HPDE6-E6E7 (cell line): ENCODE results near the gene PCDHGB2.
A peak's percentile ranks its signal among the peaks of the same experiment; 100 is the strongest.
"Not testable (repeated sequence)": the region's sequence is repeated elsewhere in the genome, so short reads cannot be mapped to it uniquely, and the experiment has no call there.

Source experiments
- DNase-seq: peaks from one replicate; pipeline ENCODE4 v3.0.0; 2011; ENCODE audit warnings: missing footprints; ENCODE audit errors: extremely low spot score

Gene PCDHGB2

DNA sequence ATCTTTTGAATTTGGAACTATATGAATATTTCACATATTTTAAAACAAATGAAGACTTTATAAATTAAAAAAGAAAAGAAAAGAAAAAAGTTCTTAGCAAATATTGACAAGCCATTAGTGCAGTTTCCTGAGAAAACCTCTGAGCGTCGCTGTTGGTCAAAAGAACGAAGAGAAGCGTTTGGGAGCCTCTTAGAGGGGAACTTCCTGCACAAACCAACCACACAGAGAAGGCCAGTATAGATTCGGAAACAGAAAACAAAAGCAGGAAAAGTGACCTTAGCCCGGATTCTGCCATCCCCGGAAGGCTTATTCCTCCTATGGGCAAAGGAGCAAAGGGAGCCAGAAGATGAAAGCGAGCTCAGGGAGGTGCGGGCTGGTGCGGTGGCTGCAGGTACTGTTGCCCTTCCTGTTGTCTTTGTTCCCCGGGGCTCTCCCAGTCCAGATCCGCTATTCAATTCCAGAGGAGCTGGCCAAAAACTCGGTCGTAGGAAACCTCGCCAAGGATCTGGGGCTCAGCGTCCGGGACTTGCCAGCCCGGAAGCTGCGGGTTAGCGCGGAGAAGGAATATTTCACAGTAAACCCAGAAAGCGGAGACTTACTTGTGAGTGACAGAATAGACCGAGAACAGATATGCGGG, at the start of gene PCDHGB2:
Gene PCDHGB2, plus strand, starts transcription at position 205 of the 637 bp plus-strand sequence. Its CDS starts 142 bp downstream, at position 347.
- DNase-seq = no peak

DNA sequence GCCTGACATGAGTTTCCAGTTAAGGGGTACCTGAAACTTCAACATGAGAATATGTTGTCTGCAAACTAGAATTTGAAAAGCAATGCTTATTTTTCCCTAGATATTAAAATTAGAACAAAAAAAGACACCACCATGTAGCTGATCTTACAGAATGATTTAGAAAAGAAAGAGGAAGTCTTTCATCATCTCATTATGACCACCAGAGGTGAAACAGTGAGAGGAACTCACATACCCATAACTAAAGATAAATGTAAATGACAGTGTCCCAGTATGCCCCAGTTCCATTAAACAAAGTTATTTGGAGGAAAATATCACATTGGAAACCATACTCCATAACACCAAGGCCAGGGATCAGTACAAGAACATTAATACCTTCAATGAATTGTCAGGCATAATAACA, 46.1 kb upstream of the PCDHGB2 start:
- DNase-seq = no peak

DNA sequence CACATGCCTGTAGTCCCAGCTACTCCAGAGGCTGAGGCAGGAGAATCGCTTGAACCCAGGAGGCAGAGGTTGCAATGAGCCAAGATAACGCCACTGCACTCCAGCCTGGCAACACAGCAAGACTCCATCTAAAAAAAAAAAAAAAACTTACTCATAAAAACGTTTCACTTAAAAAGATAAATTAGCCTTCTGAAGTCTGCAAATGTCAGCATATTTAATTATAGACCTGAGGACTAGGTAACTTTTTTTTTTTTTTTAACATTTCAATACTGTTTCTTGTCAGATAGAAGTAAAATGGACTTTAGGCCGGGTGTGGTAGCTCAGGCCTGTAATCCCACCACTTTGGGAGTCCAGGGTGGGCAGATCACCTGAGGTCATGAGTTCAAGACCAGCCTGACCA, 42.8 kb upstream of the PCDHGB2 start:
- not testable (repeated sequence) for DNase-seq

DNA sequence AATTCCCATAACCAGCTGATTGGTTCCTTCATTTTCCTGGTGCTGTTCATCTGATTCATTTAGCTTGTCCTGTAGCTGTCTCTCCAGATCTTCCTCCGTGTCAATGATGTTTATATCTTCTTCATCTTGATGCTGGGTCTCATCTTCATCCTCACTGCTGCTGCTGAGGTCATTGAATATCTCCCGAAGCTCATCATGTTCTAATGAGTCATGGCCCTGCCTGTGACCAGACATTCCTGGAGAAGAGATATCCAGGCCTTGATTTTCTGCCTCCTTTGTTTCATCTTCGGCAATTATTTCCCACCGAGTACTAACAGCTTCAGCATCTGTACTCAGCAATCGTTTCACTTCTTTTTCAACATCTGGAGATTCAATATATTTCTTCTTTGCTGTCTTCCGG, 40.6 kb upstream of the PCDHGB2 start:
- DNase-seq = no peak

DNA sequence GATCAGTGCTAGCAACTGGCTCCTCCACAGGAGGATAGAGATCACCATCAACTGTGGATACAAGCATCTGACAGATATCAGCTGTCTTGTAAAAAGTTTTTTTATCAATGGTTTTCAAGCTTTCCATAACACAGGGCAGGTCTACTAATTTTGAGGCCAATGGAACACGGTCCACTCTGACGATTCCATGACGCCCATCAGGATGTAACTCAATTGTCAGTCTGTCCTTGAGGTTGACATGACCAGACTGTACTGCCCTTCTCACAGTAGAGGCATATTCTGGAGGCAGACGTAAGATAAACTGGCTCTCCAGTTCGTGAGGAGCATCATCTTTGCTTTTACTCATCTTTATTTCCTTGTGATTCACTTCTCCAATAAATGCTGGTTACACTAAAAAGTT, 40.1 kb upstream of the PCDHGB2 start:
- DNase-seq = no peak

DNA sequence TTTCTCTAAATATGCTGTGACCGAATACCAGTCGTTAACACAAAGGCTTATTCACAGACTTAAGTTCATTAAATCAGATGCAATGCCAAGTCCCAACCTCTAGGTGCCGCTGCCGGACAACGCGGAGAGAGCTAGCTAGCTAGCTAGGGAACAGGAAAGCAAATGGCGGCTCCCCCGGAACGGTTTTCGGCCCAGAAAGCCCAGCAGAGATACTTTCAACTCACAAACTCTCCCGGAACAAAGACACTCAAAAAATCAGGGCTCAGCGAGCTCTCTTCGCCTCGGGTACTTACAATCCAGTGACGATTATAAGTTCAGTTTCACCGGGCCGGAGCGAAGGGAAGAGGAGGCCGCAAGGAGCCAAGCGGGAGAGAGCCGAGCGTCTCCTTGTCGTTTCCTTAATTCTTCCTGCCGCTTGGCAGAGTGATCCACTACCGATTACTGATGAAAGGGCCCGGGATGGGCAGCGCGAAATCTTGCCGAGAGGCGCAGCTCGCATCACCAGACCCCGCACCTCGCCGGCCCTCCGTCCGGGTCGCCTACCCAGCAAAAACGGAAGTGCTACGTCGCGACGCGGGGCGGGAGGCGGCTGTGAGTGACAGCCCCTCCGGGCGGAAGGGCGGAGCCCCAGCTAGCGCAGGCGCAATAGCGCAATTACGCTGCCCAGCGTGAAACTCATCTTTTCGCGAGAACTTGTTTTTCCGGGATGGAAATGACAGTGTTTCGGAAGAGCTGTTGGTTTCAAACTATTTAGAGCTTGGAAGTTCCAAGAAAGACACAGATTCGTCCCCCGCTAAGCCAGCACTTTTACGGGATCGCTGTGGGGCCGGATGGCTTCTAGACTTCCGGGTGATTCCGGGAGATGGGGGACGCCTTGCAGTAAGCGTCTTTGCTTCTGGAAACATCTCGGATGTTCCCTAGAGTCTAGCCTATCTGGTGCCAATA, 39.3 kb upstream of the PCDHGB2 start, which contains the start of gene TAF7:
Gene TAF7, minus strand, starts transcription at position 560 of the 945 bp plus-strand sequence. CDS start 740 bp downstream, outside the sequence.
- peak; percentile 72 for DNase-seq

DNA sequence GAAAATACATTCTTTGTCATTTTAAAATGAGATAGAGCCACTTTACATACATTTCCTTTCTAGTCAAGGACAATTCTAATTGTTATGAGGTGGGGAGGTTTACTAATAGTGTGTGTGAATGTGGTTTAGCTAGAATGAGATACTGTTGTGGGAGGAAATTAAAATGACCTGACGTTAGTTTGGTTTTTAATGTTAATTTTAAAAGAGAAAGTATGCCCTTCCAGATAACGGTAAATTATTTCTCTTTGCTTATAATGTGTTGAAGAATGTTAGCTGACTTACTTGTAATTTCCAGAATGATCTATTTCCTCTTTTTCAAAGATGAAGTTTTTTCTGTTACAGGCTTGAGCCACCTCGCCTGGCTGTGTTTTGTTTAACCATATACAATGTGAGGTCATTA, 37.5 kb upstream of the PCDHGB2 start:
- no peak for DNase-seq

DNA sequence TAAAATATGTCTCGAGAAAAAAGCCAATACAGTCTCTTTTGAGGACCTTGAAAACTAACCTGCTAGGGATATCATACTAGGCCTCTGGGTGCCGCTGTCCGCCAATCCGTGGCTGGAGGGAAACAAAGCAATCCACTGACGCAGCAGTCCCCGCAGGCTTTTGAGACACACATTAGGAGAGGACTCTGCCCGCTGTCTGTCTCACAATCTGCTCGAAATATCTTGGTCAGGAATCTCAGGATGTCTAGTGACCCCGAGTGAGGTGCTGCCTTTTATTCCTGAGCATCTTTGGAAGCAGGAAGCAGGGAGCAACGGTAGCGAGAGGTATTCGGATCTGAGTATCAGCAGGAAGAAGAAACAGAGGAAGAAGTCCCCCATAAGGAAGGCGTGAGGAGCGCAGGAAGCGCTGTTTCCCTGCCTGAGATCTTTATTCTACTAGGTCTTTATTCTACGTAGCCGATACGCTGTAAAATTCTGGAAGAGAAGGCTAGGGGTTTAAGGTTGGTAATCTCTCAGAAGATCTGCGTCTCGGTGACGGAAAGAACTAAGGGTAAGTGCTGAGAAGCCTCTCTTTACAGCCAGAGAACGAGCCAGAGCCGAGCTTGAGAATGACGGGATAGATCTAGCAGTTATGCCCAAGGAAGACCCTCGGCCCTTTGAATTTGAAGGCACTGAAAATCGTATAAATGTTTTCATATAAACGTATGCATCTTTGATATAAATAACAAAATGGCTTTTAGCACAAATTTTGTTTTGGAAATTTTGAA, 33.5 kb upstream of the PCDHGB2 start:
- DNase-seq = no peak

DNA sequence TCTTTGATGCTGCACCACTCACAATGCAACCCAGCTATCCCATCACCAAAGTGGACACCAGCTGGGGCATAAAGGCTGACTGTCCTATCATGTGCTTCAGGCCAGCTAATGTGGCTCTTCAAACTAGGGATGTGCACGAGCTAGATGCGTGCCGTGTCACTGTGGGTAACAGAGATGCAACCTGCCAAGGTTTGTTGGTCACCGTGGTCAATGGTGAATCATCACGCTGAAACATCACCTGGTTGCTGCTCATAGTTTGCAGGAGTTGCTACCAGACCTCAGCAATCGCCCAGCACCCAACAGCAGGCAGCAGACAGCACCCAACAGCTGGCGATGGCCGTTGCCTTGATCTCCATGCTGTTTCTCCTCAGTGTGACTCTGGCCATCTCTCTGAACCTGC, 31.6 kb upstream of the PCDHGB2 start:
- no peak for DNase-seq

DNA sequence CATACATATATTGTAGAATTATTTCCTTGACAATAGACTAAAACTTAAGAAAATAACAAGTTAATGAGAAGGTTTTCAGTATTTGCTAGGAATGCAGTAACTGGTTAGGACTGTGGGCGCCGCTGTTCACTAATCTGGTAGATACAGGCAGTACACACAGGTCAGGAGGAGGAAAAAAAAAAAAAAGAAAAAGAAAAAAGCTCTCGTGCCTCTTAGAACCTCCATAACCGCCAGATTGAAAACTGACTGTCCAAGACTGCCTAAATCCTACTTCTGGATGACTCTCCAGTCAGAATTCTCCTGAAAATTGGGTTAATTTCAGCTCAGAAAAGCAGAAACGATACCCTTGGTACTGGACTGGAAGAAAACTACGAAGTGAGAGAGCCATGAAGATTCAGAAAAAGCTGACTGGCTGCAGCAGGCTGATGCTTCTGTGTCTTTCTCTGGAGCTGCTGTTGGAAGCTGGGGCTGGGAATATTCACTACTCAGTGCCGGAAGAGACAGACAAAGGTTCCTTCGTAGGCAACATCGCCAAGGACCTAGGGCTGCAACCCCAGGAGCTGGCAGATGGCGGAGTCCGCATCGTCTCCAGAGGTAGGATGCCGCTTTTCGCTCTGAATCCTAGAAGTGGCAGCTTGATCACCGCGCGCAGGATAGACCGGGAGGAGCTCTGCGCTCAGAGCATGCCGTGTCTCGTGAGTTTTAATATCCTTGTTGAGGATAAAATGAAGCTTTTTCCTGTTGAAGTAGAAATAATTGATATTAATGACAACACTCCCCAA, 29.3 kb upstream of the PCDHGB2 start, which contains the start of gene PCDHGA1:
Gene PCDHGA1, plus strand, starts transcription at position 216 of the 782 bp plus-strand sequence.
- DNase-seq = no peak

DNA sequence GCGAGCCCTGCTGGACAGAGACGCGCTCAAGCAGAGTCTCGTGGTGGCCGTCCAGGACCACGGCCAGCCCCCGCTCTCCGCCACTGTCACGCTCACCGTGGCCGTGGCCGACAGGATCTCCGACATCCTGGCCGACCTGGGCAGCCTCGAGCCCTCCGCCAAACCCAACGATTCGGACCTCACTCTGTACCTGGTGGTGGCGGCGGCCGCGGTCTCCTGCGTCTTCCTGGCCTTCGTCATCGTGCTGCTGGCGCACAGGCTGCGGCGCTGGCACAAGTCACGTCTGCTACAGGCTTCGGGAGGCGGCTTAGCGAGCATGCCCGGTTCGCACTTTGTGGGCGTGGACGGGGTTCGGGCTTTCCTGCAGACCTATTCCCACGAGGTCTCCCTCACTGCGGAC, 27.2 kb upstream of the PCDHGB2 start:
- DNase-seq = not testable (repeated sequence)

DNA sequence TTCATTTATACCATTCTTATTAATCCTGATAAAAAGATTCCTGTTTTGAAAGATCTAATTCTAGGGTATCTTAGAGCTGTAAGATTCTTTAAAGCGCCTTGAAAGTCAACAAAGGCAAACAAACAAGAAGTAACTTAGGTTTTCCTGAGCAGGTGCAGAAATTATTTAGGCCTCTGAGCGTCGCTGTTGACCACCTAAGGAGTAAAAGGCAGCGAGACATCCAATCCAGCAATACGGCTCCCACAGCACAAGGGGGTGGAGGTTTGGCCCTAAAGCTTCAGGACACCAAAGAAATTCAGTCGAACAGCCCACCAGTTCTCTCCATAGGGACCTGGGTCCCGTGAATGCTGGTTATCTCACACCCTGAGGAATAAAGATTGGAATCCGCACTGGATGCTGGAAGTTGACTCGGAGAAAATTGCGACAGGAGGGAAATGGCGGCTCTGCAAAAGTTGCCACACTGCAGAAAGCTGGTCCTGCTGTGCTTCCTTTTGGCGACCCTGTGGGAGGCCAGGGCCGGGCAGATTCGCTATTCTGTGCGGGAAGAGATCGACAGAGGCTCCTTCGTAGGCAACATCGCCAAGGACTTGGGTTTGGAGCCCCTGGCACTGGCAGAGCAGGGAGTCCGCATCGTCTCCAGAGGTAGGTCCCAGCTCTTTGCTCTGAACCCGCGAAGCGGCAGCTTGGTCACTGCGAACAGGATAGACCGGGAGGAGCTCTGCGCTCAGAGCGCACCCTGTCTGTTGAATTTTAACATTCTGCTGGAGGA, 21.1 kb upstream of the PCDHGB2 start, which contains the start of gene PCDHGA2:
Gene PCDHGA2, plus strand, starts transcription at position 223 of the 769 bp plus-strand sequence.
- no peak for DNase-seq

DNA sequence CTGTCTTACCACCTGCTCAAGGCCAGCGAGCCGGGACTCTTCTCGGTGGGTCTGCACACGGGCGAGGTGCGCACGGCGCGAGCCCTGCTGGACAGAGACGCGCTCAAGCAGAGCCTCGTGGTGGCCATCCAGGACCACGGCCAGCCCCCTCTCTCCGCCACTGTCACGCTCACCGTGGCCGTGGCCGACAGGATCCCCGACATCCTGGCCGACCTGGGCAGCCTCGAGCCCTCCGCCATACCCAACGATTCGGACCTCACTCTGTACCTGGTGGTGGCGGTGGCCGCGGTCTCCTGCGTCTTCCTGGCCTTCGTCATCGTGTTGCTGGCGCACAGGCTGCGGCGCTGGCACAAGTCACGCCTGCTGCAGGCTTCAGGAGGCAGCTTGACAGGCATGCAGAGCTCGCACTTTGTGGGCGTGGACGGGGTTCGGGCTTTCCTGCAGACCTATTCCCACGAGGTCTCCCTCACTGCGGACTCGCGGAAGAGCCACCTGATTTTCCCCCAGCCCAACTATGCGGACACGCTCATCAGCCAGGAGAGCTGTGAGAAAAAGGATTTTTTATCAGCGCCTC, 18.9 kb upstream of the PCDHGB2 start:
- not testable (repeated sequence) for DNase-seq

DNA sequence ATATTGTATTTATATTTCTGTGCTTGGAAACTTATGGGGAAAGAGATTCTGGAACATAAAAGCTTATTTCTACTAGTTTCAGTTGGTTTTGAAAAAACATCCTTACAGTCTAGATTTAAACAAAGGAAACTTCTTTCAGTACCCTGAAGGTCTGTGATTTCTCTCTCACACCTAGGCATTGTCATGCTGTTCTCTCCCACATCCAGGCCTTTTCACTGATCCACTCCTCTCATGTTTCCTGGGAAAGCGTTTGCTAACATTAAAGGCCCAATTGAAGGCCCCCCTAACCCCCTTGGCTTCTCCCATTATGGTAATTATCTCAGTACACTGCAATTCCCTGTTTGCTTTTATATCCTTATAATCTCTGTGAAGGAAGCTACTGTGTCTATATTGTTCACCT, 17.0 kb upstream of the PCDHGB2 start:
- no peak for DNase-seq

DNA sequence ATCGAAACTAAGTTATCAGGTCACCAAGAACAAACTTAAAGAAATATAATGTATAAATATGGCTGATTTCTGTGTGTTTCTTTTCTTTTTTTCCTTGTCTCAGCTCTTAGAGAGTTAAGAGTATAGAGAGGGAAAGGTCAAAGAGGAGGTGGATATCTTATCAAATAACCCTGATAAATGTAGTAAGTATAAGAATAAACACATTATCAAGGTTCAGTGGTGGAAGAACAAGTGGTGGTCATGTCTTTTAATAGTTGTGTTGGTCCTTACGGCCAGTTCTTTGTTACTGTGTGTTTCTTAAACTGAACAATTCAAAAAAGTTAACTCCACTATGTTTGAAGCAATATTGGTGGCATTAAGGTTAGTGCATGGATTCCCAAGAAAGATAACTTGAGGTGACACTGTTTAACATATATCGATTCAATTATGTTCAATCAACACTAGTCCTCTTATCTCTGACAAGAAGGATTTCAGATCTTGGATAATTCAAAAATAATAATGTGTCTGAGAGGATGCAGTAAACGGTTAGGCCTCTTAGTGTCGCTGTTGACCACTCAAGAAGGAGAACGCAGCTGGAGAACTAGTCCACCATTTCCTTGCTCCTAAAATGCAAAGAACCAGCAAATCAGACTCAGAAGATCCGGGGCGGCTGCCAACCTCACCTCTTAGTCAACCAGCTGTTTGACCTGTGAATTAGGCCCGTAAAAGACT, 16.4 kb upstream of the PCDHGB2 start, which contains the start of gene PCDHGA3:
Gene PCDHGA3, plus strand, starts transcription at position 588 of the 711 bp plus-strand sequence. CDS start 205 bp downstream, outside the sequence.
- DNase-seq = no peak

DNA sequence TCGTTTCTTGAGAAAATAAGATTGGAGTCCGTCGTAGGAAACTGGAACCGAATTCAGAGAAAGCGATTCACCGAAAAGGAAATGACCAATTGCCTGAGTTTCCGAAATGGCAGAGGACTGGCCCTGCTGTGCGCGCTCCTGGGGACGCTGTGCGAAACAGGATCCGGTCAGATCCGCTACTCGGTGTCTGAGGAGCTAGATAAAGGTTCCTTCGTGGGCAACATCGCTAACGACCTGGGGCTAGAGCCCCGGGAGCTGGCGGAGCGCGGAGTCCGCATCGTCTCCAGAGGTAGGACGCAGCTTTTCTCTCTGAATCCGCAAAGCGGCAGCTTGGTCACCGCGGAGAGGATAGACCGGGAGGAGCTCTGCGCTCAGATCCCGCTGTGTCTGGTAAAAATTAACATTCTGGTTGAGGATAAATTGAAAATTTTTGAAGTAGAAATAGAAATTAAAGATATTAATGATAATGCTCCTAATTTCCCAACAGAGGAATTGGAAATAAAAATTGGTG, 15.8 kb upstream of the PCDHGB2 start:
- no peak for DNase-seq

DNA sequence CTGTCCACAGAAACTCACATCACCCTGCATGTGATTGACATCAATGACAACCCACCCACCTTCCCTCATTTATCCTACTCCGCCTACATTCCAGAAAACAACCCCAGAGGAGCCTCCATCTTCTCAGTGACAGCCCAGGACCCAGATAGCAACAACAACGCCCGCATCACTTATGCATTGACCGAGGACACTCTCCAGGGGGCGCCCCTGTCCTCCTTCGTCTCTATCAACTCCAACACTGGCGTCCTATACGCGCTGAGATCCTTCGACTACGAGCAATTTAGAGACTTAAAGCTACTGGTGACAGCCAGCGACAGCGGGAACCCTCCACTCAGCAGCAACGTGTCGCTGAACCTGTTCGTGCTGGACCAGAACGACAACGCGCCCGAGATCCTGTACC, 14.5 kb upstream of the PCDHGB2 start:
- no peak for DNase-seq

DNA sequence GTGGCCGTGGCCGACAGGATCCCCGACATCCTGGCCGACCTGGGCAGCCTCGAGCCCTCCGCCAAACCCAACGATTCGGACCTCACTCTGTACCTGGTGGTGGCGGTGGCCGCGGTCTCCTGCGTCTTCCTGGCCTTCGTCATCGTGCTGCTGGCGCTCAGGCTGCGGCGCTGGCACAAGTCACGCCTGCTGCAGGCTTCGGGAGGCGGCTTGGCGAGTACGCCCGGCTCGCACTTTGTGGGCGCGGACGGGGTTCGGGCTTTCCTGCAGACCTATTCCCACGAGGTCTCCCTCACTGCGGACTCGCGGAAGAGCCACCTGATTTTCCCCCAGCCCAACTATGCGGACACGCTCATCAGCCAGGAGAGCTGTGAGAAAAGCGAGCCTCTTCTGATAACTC, 13.8 kb upstream of the PCDHGB2 start:
- not testable (repeated sequence) for DNase-seq
